ENCODE data around the gene NOSIP. TPM values are rescaled to one million over a fixed set of nuclear protein-coding genes. Genes with fewer than 3 reads are reported as not detected.

Gene NOSIP
- total RNA-seq, 1 donor from 2014 or later: 83.8 TPM

GRCh38 chr19:49533551-49534488, 46.5 kb downstream of the NOSIP start:
- peak overlapping the region; percentile 74 for H2AFZ ChIP-seq (ENCODE audit: low read depth, low read length)
- H3K9me3 Mint-ChIP-seq (ENCODE audit: unreplicated experiment): no peaks in the 10 kb centered on the region
- H3K36me3 ChIP-seq (ENCODE audit: insufficient read depth, low read length): peaks cover 21% of the 10 kb centered on the region
- no peaks in the 10 kb centered on the region for H3K9me3 ChIP-seq (ENCODE audit: insufficient read depth, low read depth, low read length)
- FAIRE-seq: no peak
- DNase-seq (ENCODE audit: low read depth): no peak
- H3K4me3 Mint-ChIP-seq (ENCODE audit: unreplicated experiment): peak overlapping the region; percentile 82
- TF ChIP-seq EZH2 (IDR thresholded peaks at IDR 0.05; ENCODE audit: insufficient read depth, low read length) (no peak), CTCF (IDR thresholded peaks at IDR 0.05; ENCODE audit: insufficient read depth, low read depth, low read length) (peak; percentile 11)
- peak overlapping the region; percentile 62 for H3K9ac ChIP-seq (ENCODE audit: low read length)
- peak overlapping the region; percentile 89 for H3K4me2 ChIP-seq (ENCODE audit: low read length)
- H3K27me3 Mint-ChIP-seq (ENCODE audit: low read depth, unreplicated experiment): peaks cover 2% of the 10 kb centered on the region
- peaks cover 15% of the 10 kb centered on the region for H3K4me1 ChIP-seq (ENCODE audit: insufficient read depth, low read length)
- peaks cover 6% of the 10 kb centered on the region for H3K36me3 Mint-ChIP-seq (ENCODE audit: low read depth, unreplicated experiment)
- no peaks in the 10 kb centered on the region for H3K27me3 ChIP-seq (ENCODE audit: insufficient read depth, low read length)
- H3K27ac ChIP-seq (ENCODE audit: low read depth, low read length): no peak overlapping the region
- H4K20me1 ChIP-seq (ENCODE audit: insufficient read depth, low read length): peaks cover 47% of the 10 kb centered on the region
- H3K27ac Mint-ChIP-seq (ENCODE audit: unreplicated experiment): peak overlapping the region; percentile 41
- peaks cover 7% of the 10 kb centered on the region for H3K4me1 Mint-ChIP-seq (ENCODE audit: low read depth, unreplicated experiment)
- H3K4me3 ChIP-seq (ENCODE audit: insufficient read depth, low read depth, low read length): peak overlapping the region; percentile 58
- peaks cover 31% of the 10 kb centered on the region for H3K79me2 ChIP-seq (ENCODE audit: insufficient read depth, low read length)

- Mint-ChIP-seq H3K27ac (ENCODE audit: unreplicated experiment) (no peak overlapping the region), H3K4me1 (ENCODE audit: low read depth, unreplicated experiment) (peaks cover 7% of the 10 kb centered on the region), H3K36me3 (ENCODE audit: low read depth, unreplicated experiment) (peaks cover 11% of the 10 kb centered on the region), H3K9me3 (ENCODE audit: unreplicated experiment) (no peaks in the 10 kb centered on the region), H3K27me3 (ENCODE audit: low read depth, unreplicated experiment) (peaks cover 2% of the 10 kb centered on the region), H3K4me3 (ENCODE audit: unreplicated experiment) (no peak overlapping the region)
- peaks cover 40% of the 10 kb centered on the region for H4K20me1 ChIP-seq (ENCODE audit: insufficient read depth, low read length)
- TF ChIP-seq EZH2 (IDR thresholded peaks at IDR 0.05; ENCODE audit: insufficient read depth, low read length) (no peak), CTCF (IDR thresholded peaks at IDR 0.05; ENCODE audit: insufficient read depth, low read depth, low read length) (no peak)
- no peaks in the 10 kb centered on the region for H3K9me3 ChIP-seq (ENCODE audit: insufficient read depth, low read depth, low read length)
- peaks cover 40% of the 10 kb centered on the region for H3K79me2 ChIP-seq (ENCODE audit: insufficient read depth, low read length)
- H3K36me3 ChIP-seq (ENCODE audit: insufficient read depth, low read length): peaks cover 11% of the 10 kb centered on the region
- H3K4me1 ChIP-seq (ENCODE audit: insufficient read depth, low read length): peaks cover 15% of the 10 kb centered on the region
- no peak overlapping the region for H2AFZ ChIP-seq (ENCODE audit: low read depth, low read length)
- FAIRE-seq (no peak), DNase-seq (ENCODE audit: low read depth) (no peak)
- no peaks in the 10 kb centered on the region for H3K27me3 ChIP-seq (ENCODE audit: insufficient read depth, low read length)
- H3K9ac ChIP-seq (ENCODE audit: low read length): no peak overlapping the region
- no peak overlapping the region for H3K27ac ChIP-seq (ENCODE audit: low read depth, low read length)
- no peak overlapping the region for H3K4me3 ChIP-seq (ENCODE audit: insufficient read depth, low read depth, low read length)
- peak overlapping the region; percentile 13 for H3K4me2 ChIP-seq (ENCODE audit: low read length)
Observed at GRCh38 chr19:49530708-49531107, 49.6 kb downstream of the NOSIP start.

All from astrocyte (in vitro differentiated cells and primary cell).